Measurements from ENCODE around the gene SLC35E4.

SLC35E4 gene

GRCh38 chr22:30640361-30640760, 4.8 kb downstream of the SLC35E4 start:
- H3K79me2 ChIP-seq (ENCODE audit: insufficient read depth, low read length) = no peaks in the 10 kb centered on the region
- H3K9ac ChIP-seq (ENCODE audit: low read length) = no peak overlapping the region
- 0 out of 2 replicates have a peak, but pooled peaks cover 5% of the 10 kb centered on the region for H3K27me3 ChIP-seq (ENCODE audit: insufficient read depth, low read length)
- no peak overlapping the region for H3K4me2 ChIP-seq (ENCODE audit: low read length)
- H3F3A ChIP-seq (ENCODE audit: insufficient read depth, low read length) = no peaks in the 10 kb centered on the region
- H3K27ac ChIP-seq (ENCODE audit: low read depth, low read length, poor library complexity, severe bottlenecking) = no peak overlapping the region
- H2AFZ ChIP-seq (ENCODE audit: low read length) = no peak overlapping the region
- no peaks in the 10 kb centered on the region for H4K20me1 ChIP-seq (ENCODE audit: insufficient read depth, low read length)
- no peak for TF ChIP-seq EZH2 (IDR thresholded peaks at IDR 0.05; ENCODE audit: borderline replicate concordance, low read length)
- TF ChIP-seq, protein P1, sequence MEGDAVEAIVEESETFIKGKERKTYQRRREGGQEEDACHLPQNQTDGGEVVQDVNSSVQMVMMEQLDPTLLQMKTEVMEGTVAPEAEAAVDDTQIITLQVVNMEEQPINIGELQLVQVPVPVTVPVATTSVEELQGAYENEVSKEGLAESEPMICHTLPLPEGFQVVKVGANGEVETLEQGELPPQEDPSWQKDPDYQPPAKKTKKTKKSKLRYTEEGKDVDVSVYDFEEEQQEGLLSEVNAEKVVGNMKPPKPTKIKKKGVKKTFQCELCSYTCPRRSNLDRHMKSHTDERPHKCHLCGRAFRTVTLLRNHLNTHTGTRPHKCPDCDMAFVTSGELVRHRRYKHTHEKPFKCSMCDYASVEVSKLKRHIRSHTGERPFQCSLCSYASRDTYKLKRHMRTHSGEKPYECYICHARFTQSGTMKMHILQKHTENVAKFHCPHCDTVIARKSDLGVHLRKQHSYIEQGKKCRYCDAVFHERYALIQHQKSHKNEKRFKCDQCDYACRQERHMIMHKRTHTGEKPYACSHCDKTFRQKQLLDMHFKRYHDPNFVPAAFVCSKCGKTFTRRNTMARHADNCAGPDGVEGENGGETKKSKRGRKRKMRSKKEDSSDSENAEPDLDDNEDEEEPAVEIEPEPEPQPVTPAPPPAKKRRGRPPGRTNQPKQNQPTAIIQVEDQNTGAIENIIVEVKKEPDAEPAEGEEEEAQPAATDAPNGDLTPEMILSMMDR (IDR thresholded peaks at IDR 0.05; ENCODE audit: low read length) = no peak
- no peaks in the 10 kb centered on the region for H3K9me3 ChIP-seq (ENCODE audit: low read length)
- no peaks in the 10 kb centered on the region for H3K36me3 ChIP-seq (ENCODE audit: insufficient read depth, low read length)
- no peaks in the 10 kb centered on the region for H3K9me2 ChIP-seq (ENCODE audit: low read depth, low read length)
- H3K4me1 ChIP-seq (ENCODE audit: insufficient read depth, low read length, severe bottlenecking) = peaks cover 16% of the 10 kb centered on the region
- no peak overlapping the region for H3K4me3 ChIP-seq (ENCODE audit: low read depth, low read length, poor library complexity, severe bottlenecking)

GRCh38 chr22:30640839-30641430, 5.4 kb downstream of the SLC35E4 start:
- H4K20me1 ChIP-seq (ENCODE audit: insufficient read depth, low read length) = no peaks in the 10 kb centered on the region
- H3K9ac ChIP-seq (ENCODE audit: low read length) = no peak overlapping the region
- H3K4me1 ChIP-seq (ENCODE audit: insufficient read depth, low read length, severe bottlenecking) = peaks cover 12% of the 10 kb centered on the region
- 0 out of 2 replicates have a peak, but pooled peaks cover 5% of the 10 kb centered on the region for H3K27me3 ChIP-seq (ENCODE audit: insufficient read depth, low read length)
- no peak overlapping the region for H3K4me2 ChIP-seq (ENCODE audit: low read length)
- no peak overlapping the region for H2AFZ ChIP-seq (ENCODE audit: low read length)
- no peak overlapping the region for H3K27ac ChIP-seq (ENCODE audit: low read depth, low read length, poor library complexity, severe bottlenecking)
- H3F3A ChIP-seq (ENCODE audit: insufficient read depth, low read length) = no peaks in the 10 kb centered on the region
- no peaks in the 10 kb centered on the region for H3K79me2 ChIP-seq (ENCODE audit: insufficient read depth, low read length)
- no peaks in the 10 kb centered on the region for H3K9me3 ChIP-seq (ENCODE audit: low read length)
- no peak overlapping the region for H3K4me3 ChIP-seq (ENCODE audit: low read depth, low read length, poor library complexity, severe bottlenecking)
- no peaks in the 10 kb centered on the region for H3K9me2 ChIP-seq (ENCODE audit: low read depth, low read length)
- TF ChIP-seq EZH2 (IDR thresholded peaks at IDR 0.05; ENCODE audit: borderline replicate concordance, low read length) = no peak
- TF ChIP-seq, protein P1 (IDR thresholded peaks at IDR 0.05; ENCODE audit: low read length) = no peak
- no peaks in the 10 kb centered on the region for H3K36me3 ChIP-seq (ENCODE audit: insufficient read depth, low read length)

- Histone ChIP-seq H3K4me2 (ENCODE audit: low read length) (no peak overlapping the region), H3K9ac (ENCODE audit: low read length) (no peak overlapping the region), H4K20me1 (ENCODE audit: insufficient read depth, low read length) (no peaks in the 10 kb centered on the region), H3K4me1 (ENCODE audit: insufficient read depth, low read length, severe bottlenecking) (no peaks in the 10 kb centered on the region), H2AFZ (ENCODE audit: low read length) (no peak overlapping the region), H3K36me3 (ENCODE audit: insufficient read depth, low read length) (no peaks in the 10 kb centered on the region), H3K9me2 (ENCODE audit: low read depth, low read length) (no peaks in the 10 kb centered on the region), H3K27ac (ENCODE audit: low read depth, low read length, poor library complexity, severe bottlenecking) (no peak overlapping the region), H3K9me3 (ENCODE audit: low read length) (no peaks in the 10 kb centered on the region), H3K4me3 (ENCODE audit: low read depth, low read length, poor library complexity, severe bottlenecking) (no peak overlapping the region), H3K79me2 (ENCODE audit: insufficient read depth, low read length) (no peaks in the 10 kb centered on the region), H3K27me3 (ENCODE audit: insufficient read depth, low read length) (0 out of 2 replicates have a peak, but pooled peaks cover 8% of the 10 kb centered on the region), H3F3A (ENCODE audit: insufficient read depth, low read length) (no peaks in the 10 kb centered on the region)
- TF ChIP-seq, protein P1 (IDR thresholded peaks at IDR 0.05; ENCODE audit: low read length) = no peak
- TF ChIP-seq EZH2 (IDR thresholded peaks at IDR 0.05; ENCODE audit: borderline replicate concordance, low read length) = no peak
Measured at GRCh38 chr22:30643055-30643875, 7.7 kb downstream of the SLC35E4 start.
